ENCODE results near the gene INPP5F.
A peak's percentile ranks its signal among the peaks of the same experiment; 100 is the strongest.
"Not testable (repeated sequence)": the region's sequence is repeated elsewhere in the genome, so short reads cannot be mapped to it uniquely, and the experiment has no call there.

The INPP5F gene

DNA sequence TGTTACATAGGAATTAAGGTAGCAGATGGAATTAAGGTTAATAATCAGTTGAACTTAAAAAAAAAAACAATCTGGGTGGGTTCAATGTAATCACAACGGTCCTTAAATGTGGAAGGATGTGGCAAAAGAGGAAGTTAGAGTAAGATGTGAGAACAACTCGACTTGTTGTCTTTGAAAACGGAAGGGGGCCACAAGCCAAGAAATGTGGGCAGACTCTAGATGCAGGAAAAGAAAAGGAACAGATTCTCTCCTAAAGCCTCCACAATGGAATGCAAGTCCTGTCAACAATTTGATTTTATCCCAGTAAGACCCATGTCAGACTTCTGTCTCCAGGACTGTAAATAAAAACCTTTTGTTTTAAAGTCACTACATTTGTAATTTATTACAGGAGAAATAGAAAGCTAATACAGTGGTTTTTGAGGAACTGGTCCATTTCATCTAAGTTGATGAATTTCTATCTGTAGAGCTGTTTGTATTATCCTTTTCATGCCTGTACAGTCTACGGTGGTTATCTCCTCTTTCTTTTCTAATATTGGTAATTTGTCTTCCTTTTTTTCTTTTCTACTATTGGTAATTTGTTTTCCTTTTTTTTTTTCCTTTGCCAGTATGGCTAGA, 138.2 kb downstream of the INPP5F start:
- no peak for DNase-seq (ENCODE audit: low spot score)

DNA sequence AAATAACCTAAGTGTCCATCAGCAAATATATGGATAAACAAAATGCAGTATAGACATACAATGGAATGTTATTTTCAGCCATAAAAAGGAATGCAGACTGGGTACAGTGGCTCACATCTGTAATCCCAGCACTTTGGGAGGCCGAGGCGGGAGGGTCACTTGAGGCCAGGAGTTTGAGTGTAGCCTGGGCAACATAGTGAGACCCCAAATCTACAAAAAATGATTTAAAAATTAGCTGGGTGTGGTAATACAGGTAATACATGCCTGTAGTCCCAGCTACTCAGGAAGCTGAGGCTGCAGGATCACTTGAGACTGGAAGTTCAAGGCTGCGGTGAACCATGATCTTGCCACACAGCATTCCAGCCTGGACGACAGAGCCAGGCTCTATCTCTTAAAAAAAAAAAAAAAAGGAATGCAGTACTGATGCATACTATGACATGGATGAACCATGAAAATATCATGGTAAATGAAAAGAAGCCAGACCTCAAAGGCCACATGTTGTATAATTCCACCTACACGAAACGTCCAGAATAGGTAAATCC, 139.9 kb downstream of the INPP5F start:
- DNase-seq (ENCODE audit: low spot score): no peak

DNA sequence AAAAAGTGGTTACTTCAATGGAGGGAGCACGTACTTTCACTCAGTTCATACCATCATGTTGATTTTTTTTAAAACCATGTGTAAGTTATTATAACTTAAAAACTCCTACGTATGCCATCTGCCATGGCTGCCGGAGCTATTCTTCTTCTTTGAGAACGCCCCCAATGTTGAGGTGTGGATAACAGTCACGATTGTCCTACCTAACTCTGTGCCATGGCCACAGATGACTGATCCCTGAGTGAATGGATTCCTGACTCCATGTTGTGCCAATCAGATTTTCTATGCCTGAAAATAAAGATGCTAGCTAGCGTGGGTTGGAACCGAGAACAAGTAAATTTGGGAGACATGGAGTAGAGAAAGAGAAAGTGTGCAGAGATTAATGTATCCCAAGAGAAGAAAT, 141.5 kb downstream of the INPP5F start:
- no peak for DNase-seq (ENCODE audit: low spot score)

DNA sequence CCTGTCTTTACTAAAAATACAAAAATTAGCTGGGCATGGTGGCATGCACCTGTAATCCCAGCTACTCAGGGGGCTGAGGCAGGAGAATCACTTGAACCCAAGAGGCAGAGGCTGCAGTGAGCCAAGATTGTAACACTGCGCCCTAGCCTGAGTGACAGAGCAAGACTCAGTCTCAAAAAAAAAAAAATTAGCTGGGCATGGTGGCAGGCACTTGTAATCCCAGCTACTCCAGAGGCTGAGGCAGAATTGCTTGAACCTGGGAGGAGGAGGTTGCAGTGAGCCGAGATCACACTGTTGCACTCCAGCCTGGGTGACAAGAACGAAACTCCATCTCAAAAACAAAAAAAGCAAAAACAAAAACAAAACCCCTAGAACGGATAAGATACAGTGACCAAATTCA, 143.5 kb downstream of the INPP5F start:
- DNase-seq (ENCODE audit: low spot score): not testable (repeated sequence)

DNA sequence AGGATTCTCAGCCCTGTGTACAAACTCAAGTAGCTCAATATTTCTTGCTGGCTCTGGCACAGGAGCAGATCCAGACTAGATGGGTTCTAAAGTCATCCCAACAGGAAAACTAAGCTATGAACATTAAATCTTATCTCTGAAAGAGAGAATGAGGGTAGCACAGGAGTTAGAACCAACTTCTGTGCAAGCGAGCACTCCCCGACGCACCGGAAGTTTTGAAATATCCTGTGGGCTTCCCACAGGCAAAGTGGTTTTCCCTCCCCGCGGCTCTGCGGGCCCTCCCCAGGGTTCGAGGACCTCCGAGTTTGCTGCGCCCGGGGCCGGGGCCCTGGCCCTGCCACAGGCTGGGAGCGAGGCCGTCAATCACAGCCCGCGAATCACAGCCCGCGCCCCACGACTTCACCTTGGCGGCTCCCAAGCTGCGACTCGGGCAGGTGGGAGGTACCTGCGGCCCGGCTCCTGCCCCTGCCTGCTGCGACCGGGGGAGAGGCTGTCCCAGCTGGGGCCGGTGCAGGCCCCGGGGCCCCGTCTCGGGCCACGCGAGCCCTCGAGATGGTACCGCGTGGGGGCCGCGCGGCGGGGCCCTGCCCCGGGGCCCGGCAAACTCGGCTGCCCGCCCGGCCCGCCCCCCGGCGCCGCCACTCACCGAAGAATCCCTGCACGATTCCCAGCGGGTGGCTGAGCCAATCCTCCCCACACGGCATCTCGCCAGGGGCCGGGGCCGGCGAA, 146.2 kb downstream of the INPP5F start:
- peak; percentile 58 for DNase-seq (ENCODE audit: low spot score)

DNA sequence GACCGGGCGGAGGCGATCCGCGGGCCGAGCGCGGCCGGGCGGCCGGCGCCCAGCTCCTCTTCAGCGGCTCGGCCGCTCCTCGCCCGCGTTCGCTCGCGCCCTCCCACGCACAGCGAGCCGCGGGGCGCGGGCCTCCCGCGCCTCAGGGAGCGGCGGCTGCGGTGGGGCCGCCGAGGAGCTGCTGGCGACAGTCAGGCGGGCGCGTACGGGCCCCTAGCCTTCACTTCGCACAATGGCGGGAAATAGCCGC, 146.7 kb downstream of the INPP5F start, which contains the start of gene MCMBP:
TSS of gene MCMBP (minus strand) at position 234 of the 250 bp plus-strand sequence. CDS start 259 bp downstream, outside the sequence.
- no peak for DNase-seq (ENCODE audit: low spot score)

DNA sequence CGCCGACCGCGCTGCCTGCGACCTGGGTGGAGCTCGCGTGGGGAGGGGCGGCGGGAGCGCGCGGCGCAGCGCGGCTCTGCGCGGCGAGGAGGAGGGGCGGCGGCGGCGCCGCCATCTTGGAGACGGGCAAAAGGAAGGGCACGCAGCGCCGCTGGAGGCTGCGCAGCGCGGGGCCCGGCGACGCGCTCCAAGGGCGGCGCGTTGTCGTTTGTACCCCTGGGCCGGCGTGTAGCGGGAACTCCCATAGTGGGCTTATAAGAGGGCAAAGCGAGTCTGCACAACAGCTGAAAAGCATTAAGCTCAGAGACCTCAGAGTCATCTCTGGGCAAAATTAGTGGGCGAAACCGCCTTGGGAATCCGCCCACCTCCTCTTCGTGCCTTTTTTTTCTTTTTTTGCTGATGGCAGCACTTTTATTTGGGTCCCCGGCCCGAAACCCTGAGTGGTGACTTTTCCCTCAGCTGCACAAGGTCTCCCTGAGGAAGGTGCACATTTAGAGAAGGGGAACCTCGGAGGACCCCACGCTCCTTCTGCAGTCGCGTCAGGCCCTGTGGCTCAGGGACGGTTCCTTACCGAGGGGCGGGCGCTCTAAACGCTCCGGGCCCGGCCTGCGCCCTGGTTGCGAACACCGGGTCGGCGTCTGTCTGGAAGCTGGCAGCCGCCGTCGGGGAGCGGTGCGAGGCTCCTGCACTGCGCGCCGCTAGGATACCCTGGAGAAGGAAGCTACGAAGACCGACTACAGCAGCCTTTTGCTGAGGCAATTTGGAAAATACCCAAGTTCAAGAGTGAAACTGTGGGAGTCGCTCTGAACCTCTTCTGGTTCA, 147.2 kb downstream of the INPP5F start:
- peak; percentile 95 for DNase-seq (ENCODE audit: low spot score)

DNA sequence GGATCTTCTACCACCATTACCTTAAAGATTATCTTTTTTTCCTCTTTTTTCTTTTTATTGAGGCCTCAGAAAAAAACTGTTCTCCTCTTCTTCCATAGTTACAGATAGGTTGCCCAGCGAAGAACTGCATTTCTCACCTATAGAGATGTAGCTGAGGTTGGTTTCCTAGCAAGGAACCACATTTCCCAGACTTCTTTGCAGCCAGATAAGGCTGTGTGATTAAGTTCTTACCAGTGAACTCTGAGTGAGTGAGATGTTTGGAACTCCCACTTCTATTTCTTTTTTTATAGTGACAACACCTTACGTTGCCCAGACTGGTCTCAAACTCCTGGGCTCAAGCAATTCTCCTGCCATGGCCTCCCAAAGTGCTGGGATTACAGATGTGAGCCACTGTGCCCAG, 152.7 kb downstream of the INPP5F start:
- no peak for DNase-seq (ENCODE audit: low spot score)
